Ishikawa (cell line): ENCODE data around the gene ZNF296.
A peak's percentile ranks its signal among the peaks of the same experiment; 100 is the strongest.

Experiments used
- CEBPB ChIP-seq: IDR thresholded peaks from 2 replicates; pipeline ENCODE4 v1.6.1; 2012
- CREB1 ChIP-seq: IDR thresholded peaks from 2 replicates; pipeline ENCODE4 v1.6.1; 2012; ENCODE audit warnings: low read depth
- EGR1 ChIP-seq: IDR thresholded peaks from 2 replicates; pipeline ENCODE4 v1.6.1; 2012
- EP300 ChIP-seq: IDR thresholded peaks from 2 replicates; pipeline ENCODE4 v1.6.1; 2012; ENCODE audit warnings: borderline replicate concordance
- FOXM1 ChIP-seq: IDR thresholded peaks from 2 replicates; pipeline ENCODE4 v1.6.1; 2012; ENCODE audit warnings: low read depth, borderline replicate concordance
- MAX ChIP-seq: IDR thresholded peaks from 2 replicates; pipeline ENCODE4 v1.6.1; 2012
- NFIC ChIP-seq: IDR thresholded peaks from 2 replicates; pipeline ENCODE4 v1.6.1; 2012
- RAD21 ChIP-seq: IDR thresholded peaks from 2 replicates; pipeline ENCODE4 v1.6.1; 2012; ENCODE audit warnings: low read depth
- REST ChIP-seq: IDR thresholded peaks from 2 replicates; pipeline ENCODE4 v1.6.1; 2012; ENCODE audit warnings: low read depth, mild to moderate bottlenecking
- TAF1 ChIP-seq: IDR thresholded peaks from 2 replicates; pipeline ENCODE4 v1.6.1; 2012; ENCODE audit warnings: low read depth, mild to moderate bottlenecking
- TCF12 ChIP-seq: IDR thresholded peaks from 2 replicates; pipeline ENCODE4 v1.6.1; 2012; ENCODE audit warnings: low read depth
- TEAD4 ChIP-seq: IDR thresholded peaks from 2 replicates; pipeline ENCODE4 v1.6.1; 2012
- USF1 ChIP-seq: IDR thresholded peaks from 2 replicates; pipeline ENCODE4 v1.6.1; 2012
- YY1 ChIP-seq: IDR thresholded peaks from 2 replicates; pipeline ENCODE4 v1.6.1; 2012; ENCODE audit warnings: low read depth
- ZBTB7A ChIP-seq: IDR thresholded peaks from 2 replicates; pipeline ENCODE4 v1.6.1; 2012; ENCODE audit warnings: low read depth

Gene ZNF296

GRCh38 chr19:45112111-45112827 lies 36.0 kb upstream of the ZNF296 start:
- TF ChIP-seq REST (no peak), YY1 (no peak), NFIC (no peak), CREB1 (no peak), EP300 (no peak), ZBTB7A (no peak), FOXM1 (no peak), EGR1 (no peak), TCF12 (no peak), TEAD4 (no peak)

DNA sequence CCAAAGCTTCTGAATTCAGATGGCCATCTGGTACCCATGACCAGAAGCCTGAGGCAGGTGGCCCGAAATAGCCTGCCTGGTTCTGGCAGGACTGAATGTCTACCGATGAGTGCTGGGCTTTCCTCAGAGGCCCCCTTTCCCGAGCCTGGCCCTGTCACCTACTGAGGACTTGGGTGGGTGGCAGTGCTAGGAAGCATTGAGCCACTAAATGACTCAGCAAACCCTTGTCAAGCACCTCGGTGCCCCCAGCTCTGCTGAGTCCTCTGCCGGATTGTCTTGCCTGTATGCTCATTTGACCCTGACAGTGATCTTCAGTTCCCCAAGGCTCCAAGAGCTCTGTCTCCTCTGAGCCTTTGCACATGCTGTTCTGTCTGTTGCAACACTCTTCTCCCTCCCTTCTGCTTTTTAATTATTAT lies 34.6 kb upstream of the ZNF296 start:
- TF ChIP-seq TAF1, result no peak
- TF ChIP-seq EGR1, result no peak
- TF ChIP-seq USF1, result no peak
- TF ChIP-seq EP300, result no peak
- no peak for TF ChIP-seq REST
- TF ChIP-seq NFIC, result no peak
- no peak for TF ChIP-seq MAX
- TF ChIP-seq CEBPB, result no peak
- no peak for TF ChIP-seq YY1
- no peak for TF ChIP-seq CREB1
- TF ChIP-seq FOXM1, result no peak
- TF ChIP-seq TCF12, result no peak
- no peak for TF ChIP-seq ZBTB7A
- no peak for TF ChIP-seq RAD21

DNA sequence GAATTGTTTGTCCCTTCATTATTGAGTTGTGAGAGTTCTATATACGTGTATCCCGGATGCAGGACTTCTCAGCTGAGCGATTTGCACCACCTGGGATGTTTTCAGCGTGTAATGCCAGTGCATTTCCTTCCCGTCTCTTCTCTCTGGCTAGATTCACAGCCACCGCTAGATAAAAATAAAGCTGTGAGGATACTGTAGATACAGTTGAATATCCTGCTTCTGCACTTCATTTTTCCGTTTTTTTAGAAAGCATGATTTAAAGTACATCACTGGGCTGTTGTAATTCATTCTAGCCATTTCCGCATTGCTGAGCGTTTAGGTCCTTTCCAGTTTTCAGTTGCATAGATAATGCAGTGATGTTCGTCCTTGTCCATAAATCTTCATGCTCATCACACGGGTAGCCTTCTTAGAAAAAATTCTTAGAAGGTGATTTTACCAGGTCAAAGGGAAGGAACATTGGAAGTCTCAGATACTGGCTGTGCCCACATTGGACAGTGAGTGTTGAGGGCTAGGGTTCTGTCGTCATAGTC lies 31.4 kb upstream of the ZNF296 start:
- no peak for TF ChIP-seq FOXM1
- TF ChIP-seq EP300, result no peak
- TF ChIP-seq TCF12, result no peak

DNA sequence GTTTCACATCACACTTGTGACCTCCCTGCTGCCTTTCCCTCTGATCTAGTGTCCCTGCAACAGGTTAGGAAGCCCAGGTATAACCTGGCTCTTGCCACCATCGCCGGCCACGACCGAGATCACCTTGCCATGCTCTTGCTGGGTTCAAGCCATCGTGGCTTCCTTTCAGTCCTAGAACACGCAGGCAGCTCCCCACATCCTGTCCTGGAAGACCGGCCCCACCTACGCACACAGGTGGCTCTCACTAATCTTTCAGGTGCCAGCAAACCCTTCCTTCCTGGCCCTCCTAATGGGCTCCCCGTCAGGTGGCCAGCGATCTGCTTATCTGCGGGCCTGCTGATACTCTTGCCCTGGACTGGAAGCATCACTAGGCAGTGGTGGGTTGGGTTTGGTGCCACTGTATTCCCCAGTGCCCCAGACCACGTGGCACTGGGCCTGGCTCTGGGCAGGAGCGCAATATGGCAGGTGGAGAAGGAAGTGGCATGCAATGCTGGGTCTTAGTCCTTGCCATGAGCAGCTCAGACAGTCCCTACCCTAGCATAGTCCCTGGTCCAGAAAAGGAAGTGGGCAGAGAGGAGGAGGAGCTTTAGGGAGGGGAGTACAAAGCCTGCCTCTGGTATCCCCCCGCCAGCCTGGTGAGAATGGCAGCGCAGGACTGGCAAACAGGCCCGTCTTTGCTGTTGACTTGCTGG lies 28.5 kb upstream of the ZNF296 start:
- no peak for TF ChIP-seq TAF1
- no peak for TF ChIP-seq EP300

- TF ChIP-seq FOXM1, result no peak
- TF ChIP-seq EP300, result no peak
- peak; percentile 57; the same call in 1 of the 2 replicates for TF ChIP-seq NFIC
- no peak for TF ChIP-seq ZBTB7A
- TF ChIP-seq USF1, result no peak
- no peak for TF ChIP-seq RAD21
- no peak for TF ChIP-seq CREB1
- TF ChIP-seq MAX, result no peak
- peak; percentile 60; the same call in 1 of the 2 replicates for TF ChIP-seq TCF12
- TF ChIP-seq TEAD4, result 0 out of 2 replicates have a peak, but pooled peaks have one; percentile 19
- 0 out of 2 replicates have a peak, but pooled peaks have one; percentile 10 for TF ChIP-seq YY1
- TF ChIP-seq EGR1, result no peak
- TF ChIP-seq TAF1, result no peak
- no peak for TF ChIP-seq CEBPB
- no peak for TF ChIP-seq REST
Measured at GRCh38 chr19:45103508-45104319, 27.4 kb upstream of the ZNF296 start.
